GM19468 (cell line): ENCODE data around the gene FTSJ1.

Source experiments
- ATAC-seq: cut with Tn5 transposase; IDR thresholded peaks from one replicate; pipeline ENCODE4 v1.9.1; 2021; ENCODE audit warnings: mild to moderate bottlenecking, moderate library complexity, moderate number of reproducible peaks; ENCODE audit not compliant: unreplicated experiment; ENCODE audit errors: extremely low read depth

FTSJ1 gene

DNA sequence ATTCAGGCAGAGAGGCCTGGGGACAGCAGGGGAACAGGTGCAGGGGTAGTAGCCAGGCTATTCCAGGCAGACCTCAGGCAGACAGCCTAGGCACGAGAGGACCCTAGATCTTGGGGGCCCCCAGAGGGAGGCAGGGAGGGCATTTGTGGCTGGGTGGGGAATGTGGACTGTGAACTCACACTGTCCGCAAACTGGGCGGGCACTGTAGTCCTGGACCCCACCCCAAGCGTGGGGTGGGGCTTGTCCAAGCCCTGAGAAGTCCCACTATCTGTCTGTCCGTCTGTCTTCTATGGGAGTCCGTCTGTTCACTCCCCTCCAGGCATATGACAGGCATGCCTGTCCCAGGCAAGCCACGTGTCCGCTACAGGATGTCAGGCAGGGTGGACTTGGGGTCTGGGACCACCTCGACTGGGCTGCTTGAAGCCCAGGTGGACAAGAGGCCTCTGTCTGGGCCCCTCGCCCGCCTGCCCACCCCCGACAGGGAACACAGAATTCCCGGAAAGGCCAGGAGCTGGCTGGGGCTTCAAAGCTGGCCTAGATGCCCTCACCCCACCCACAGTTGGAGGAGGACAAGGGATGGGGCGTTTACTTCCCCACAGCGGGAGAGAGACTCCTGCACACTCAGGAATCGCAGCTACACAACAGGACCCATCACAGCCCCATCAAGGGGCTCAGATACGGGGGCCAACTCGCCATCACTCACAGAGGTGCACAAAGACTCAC is 5.7 kb upstream of the FTSJ1 start, which contains the start of gene SLC38A5:
TSS of gene SLC38A5 (minus strand) at position 151 of the 723 bp plus-strand sequence. CDS start 2,336 bp downstream, outside the sequence.
- no peak for ATAC-seq

DNA sequence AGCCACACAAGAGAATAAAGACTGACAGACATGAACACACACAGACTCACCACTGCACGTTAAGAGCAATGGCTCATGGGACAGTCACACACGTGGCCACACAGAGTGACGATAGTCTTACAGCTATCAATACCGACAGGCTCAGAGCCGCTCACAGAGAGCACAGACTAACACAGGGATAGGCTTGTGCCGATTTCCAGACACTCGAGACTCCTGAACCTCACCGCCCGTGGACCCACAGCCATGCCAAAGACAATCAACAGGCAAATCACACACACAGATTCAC is 5.2 kb upstream of the FTSJ1 start:
- no peak for ATAC-seq

DNA sequence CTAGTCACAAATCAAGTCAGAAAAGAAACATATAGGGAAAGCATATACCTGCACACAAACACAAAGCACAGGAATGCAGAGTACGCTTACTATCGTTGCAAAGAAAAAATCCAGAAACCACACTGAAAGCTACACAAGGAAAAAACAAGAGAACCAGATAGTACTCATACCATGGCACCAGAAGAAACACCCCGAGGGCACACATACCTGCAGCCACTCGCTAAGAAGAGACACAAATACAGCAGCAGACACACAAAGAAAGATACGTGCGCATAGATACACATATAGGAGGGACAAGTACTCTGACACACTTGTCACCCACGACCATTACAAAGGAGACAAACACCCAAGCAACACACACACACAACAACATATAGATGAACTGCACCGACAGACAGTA is 4.5 kb upstream of the FTSJ1 start:
- ATAC-seq, result no peak

DNA sequence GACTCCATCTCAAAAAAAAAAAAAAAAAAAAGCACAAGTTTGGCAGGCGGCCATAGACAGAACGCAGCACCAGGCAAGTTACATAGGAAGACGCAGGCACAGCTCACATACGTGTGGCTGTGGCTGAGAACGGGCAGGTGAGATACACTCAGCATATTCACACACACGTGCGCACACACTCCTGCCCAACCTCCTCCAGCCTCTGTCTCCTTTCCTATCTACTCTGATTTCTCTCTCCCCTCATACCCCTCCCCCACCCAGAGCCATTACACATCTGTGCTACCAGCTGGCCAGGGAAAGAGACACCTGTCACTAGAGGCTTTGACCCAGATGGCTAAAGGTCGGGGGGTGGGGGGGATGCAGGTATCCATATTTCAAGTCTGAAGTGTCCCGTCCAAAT is 3.8 kb upstream of the FTSJ1 start:
- ATAC-seq, result no peak

DNA sequence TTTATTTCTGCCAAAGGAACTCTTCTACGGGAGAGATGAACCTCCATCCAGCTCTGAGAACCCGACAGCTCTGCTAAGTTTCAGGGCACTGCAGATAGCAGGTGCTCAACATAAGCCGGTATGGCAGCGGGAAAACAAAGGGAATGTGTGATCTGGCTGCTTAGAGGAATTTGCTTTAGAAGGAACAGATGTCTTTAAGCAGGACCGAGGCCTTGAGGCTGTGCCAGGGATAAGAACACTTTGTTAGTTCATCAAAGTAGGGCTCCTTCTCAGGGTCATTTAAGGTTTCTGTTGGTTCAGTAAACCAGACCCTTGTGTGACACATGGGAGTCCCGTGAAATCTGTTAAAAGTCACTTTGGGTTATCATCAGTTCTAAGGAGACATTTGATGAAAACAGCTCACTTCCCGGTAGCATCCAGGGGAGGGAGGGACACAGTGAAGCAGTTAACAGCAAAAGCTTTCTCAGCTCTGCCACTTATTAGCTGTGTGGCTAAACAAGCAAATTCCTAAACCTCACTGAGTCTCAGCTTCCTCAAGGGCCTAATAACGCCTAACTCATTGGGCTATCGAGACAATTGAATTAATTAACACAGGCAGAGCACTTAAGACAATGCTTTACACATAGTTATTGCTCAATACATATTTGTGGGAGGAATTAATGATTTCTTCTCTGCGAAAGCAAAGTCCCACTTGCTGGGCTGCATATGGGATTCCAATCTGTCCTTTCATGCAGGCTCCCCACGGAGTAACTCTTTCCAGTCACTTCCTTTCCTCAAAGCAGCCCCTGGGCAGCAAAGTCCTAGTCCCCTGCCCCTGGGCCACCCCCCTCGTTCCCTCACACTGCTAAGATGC is 2.9 kb upstream of the FTSJ1 start:
- ATAC-seq, result no peak

DNA sequence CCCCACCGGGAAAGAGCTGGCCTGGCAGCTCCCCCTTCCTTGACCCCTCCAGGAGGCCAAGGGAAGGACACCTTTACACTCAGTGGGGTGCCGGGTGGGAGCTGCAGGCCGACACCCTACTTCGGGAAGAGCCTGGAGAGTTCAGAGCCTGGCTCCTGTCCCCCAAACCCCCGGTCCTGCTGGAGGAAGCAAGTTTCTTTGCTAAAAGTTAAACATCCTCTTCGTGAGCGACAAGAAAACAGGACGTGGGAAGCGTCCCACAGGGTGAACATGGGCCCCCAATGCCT is 2.4 kb upstream of the FTSJ1 start:
- no peak for ATAC-seq

DNA sequence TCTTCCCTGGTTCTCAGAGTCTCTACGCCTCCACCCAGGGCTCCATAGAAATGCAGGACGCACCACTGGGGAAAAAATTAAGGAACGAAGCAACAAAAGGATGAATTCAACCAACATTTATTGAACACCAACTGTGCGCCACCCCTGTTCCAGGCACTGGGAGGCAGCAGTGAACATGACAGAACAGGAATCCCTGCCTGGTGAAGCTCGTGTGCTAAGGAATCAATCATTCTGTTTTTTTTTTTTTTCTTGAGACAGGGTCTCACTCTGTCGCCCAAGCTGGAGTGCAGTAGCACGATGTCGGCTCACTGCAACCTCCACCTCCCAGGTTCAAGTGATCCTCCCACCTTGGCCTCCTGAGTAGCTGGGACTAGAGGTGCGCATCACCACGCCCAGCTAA is 1.9 kb upstream of the FTSJ1 start:
- no peak for ATAC-seq

DNA sequence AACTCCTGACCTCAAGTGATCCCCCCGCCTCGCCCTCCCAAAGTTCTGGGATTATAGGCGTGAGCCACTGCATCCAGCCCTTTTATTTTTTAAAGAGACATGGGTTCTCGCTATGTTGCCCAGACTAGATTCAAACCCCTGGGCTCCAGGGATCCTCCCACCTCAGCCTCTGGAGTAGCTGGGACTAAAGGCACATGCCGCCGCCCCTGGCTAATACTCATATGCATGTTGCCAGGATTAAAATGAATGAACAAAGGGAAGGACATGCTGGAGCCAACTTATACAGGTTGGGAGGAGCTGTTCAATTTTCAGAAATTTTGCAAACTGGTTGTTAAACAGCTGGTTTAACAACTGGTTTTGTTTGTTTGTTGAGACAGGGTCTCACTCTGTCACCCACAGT is 1.4 kb upstream of the FTSJ1 start:
- no peak for ATAC-seq

DNA sequence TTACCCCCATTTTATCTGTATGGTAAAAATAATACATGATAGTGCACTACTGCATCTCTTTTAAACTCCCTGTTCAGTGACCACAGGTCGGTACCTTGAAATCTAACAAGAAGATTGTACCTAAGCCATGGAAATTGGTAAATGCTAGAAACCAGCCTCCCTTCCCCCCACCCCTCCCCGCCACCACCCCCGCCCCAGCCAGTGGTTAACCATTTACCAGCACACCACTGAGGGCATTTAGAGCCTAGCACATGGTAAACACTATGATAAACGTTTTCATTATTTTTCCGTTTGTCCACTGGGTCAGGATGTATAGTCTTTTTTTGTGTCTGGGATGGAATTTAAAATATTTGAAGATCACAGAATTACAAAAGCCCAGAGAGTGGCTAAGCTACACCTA is 703 bp upstream of the FTSJ1 start:
- ATAC-seq, result no peak

DNA sequence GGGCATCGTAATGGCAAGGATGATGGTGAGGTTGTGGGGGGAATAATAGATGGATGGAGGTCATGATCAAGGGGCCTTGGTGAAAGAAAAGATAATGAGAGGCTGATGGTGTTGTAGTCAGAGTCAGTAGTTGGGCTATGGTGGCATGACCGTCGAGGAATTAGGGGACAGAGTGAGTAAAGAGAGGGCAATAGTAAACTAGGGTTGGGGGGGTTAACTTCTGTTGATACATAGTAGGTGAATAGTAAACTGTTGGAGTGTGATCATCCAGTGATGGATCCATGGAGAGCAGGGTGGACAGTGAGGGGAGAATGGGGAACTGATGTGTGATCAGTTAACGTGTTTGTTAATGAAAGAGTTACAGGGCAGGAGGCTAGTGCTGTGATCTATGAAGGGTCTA is 920 bp downstream of the FTSJ1 start:
- no peak for ATAC-seq

DNA sequence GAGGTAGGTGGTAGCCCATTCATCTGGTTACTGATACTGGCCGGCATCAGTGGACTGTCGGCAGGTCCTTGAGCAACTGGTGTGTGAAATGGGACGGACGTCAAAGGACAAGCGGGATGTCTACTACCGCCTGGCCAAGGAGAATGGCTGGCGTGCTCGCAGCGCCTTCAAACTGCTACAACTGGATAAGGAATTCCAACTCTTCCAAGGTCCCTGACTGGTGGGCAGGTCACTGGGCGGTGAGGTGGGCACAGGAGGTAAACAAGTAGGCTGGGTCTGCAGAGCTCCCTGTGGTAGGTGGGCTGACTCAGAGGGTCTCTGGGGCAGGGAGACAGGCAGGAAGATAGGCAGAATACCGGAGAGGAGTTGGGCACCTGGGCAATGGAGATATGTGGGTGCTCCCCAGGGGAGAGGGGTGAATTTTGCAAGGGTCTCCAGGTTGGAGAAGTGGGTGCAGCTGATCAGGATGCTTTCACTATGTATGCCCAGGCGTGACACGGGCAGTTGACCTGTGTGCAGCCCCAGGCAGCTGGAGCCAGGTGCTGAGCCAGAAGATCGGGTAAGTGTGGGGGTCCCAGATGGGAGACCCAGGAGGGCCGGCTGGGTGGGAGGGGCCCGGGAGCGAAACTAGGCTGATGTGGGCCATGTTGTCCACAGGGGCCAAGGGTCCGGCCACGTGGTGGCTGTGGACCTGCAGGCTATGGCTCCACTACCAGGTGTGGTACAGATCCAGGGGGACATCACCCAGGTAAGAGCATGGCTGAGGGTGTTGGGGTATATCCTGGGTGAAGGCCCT is 2.2 kb downstream of the FTSJ1 start:
- ATAC-seq, result no peak

DNA sequence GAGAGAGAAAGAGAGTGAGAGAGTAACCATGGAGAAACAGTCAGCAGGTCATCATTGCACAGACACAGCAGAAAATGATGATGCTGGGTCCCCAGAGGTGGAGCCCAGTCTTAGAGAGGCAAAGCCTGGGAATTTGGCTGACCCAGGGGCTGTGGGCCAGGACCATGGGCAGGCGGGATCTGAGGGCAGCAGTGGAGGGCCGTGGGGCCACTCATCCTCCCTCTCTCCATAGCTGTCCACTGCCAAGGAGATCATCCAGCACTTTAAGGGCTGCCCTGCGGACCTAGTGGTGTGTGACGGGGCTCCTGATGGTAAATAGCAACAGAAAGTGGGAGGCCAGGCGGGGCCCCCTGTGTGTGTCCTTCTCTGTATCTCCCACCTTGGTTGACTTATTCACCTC is 2.8 kb downstream of the FTSJ1 start:
- no peak for ATAC-seq

DNA sequence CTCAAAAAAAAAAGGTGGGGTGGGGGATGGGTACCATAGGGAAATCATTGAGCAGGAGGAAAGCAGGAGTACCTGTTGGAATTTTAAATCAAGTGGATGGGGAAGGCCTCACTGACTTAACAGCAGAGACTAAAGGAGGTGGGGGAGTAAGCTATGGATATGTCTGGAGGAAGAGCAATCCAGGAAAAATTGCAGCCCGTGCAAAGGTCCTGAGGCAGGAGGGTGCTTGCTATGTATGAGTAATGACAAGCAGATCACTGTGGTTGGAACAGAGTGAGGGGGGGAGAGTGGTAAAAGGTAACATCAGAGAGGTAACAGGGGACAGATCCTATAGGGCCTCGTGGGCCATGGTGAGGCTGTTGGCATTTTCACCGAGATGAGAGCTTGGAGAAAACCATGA is 4.1 kb downstream of the FTSJ1 start:
- no peak for ATAC-seq

DNA sequence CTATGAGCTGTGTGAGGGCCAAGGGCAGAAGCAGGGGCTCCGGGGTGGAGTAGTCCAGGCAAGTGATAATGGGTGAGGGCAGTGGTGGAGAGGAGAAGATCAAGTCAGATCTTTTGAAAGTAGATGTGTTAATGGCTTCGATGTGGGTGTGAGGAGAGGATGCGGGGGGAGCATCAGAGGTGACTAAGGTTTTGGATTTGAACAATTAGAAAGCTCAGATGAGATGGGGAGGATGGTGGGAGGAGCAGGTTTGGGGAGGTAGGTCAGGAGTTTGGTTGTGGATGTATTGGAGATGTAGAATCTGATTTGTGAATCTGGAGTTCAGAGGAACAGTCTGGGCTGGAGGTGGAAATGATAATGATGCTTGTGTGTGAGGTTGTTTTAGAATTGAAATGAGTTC is 4.6 kb downstream of the FTSJ1 start:
- no peak for ATAC-seq

DNA sequence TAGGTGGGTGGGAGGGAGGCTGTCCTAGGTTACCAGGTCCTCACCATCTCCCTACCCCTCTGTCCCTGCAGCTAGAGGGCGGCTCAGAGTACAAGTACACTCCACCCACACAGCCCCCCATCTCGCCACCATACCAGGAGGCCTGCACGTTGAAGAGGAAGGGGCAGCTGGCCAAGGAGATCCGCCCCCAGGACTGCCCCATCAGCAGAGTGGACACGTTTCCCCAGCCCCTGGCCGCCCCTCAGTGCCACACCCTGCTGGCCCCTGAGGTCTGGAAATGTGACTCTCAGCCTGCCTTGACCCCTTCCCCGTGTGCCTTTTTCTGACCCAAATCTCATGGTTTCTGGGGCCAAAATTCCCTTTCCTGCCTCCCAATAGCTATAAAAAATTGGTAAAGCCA is 6.5 kb downstream of the FTSJ1 start:
- ATAC-seq, result no peak

DNA sequence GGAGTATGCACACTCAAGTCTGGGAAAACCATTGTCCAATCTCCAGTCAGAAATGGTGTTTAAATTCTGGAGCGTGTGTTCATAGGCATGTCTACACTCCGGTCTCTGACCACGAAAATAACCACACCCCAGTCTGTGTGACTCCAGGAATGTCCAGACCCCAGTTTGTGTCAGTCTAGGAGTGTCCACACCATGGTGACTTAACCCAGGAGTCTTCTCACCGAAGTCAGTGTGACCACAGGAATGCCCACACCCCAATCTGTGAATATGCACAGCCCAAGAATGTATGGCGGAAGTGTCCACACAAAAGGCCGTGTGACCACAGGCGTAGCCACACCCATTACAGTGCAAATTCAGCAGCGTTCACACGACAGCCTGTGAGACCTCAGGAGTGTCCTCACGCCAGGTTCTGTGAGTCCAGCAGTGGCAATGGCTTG is 11.4 kb downstream of the FTSJ1 start:
- no peak for ATAC-seq

DNA sequence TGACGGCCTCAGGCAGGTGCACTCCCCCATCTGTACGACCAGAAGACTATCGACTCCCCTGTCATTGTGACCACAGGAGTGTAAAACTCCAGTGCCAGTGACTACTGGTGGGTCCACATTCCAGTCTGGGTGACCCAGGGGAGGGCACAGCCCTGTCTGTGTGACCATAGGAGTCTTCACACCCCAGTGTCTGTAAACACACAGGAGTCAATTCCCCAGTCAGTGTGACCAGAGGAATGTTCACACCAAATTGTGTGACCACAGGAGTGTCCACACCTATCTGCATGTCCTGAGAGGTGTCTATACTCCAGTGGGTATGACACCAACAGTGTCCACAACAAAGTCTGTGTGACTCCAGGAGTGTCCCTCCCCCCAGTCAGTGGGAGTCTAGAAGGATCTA is 12.0 kb downstream of the FTSJ1 start:
- no peak for ATAC-seq

DNA sequence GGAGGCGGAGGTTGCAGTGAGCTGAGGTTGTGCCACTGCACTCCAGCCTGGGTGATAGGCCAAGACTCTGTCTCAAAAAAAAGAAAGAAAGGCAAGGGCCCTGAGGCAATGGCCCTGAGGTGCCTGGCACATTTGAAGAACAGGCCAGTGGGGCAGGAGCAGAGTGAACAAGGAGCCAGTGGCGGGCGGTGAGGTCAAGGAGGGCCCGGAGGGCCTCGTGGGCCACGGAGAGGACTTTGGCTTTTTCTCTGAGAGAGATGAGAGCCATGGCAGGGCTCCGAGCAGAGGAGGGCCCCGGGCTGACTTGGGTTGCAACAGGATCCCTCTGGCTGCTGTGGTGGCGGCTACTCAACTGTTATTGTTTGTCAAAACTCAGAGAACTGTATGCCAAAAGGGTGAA is 13.3 kb downstream of the FTSJ1 start:
- no peak for ATAC-seq

DNA sequence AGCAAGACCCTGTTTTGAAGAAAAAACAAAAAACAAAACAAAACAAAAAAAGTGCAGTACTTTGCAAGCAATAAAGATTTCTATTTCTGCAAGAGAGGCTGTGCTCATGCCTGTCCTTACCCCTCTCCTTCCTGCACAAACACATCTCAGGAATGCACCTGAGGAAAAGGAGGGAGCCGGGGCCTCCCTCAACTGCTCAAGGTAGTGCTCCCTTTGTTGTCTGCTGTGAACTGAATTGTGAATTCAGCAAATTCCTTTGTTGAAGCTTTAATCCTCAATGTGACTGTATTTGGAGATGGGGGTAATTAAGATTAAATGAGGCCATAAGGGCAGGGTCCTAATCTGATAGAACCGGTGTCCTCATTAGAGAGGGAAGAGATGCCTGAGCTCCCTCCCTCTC is 13.9 kb downstream of the FTSJ1 start:
- ATAC-seq, result no peak

DNA sequence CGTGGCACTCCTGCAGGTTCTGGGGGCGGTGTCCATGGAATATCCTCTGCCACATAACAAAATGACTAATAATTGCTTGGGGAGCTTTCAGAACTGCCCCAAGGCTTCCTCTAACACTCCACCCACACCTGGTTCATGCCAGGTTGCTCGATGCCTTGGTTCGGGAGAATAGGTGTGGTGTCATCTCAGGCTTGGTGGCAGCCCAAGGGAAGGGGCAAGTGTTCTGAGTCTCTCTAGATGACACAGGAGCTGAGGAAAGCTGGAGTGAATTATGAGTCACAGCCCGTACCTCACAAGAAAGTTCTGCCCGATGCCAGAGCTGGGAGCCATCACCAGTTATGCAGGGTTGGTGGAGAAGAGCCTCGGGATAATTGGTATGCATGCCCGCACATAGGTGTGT is 14.7 kb downstream of the FTSJ1 start:
- ATAC-seq, result no peak

DNA sequence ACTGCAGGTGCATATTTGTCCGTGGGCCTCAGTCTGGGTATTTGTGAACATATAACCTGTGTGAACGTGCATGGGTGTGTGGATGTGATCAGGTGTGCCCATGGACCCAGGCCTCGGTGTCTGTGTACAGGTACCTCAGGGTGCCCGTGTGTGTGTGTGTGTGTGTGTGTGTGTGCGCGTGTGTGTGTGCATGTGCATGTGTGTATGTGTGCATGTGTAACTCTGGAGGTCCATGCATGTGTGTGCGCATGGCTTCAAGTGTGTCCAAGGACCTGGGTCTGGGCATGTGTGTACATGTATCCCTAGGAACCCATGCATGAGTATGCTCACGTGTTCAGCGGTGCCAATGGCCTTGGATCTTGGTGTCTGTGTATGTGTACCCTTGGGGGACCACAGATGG is 15.8 kb downstream of the FTSJ1 start:
- ATAC-seq, result no peak
